A549 (cell line): ENCODE measurements around the gene RSRC1. TPM values are rescaled to one million over a fixed set of nuclear protein-coding genes. Genes with fewer than 3 reads are reported as not detected.

Experiments used
- ATAC-seq, 2 experiments: fragments of 200-7000 bp in 1 of 2; fragments of >200 bp in 1 of 2; cut with Nextera tagmentation in 1 of 2; cut with Tn5 transposase in 1 of 2; 3 replicates each; pipeline versions ENCODE4 v1.8.0 to v1.9.1; 2018 to 2020; ENCODE audit warnings: mild to moderate bottlenecking in 1 of 2, moderate library complexity in 1 of 2
- CTCF ChIA-PET: fragments of 300-600 bp; sonication (Branson Sonifier 250); formaldehyde crosslinking; extraction: SDS; loops from one replicate; lab custom pipeline; 2021; ENCODE audit warnings: antibody characterized with exemption, inconsistent platforms; lab: Yijun Ruan, JAX
- POLR2A ChIA-PET: fragments of 350-600 bp; formaldehyde crosslinking; extraction: SDS; loops from one replicate; lab custom pipeline; 2021; ENCODE audit warnings: antibody characterized with exemption, inconsistent platforms; lab: Yijun Ruan, JAX
- DNase-seq, 2 experiments: peaks; one replicate each; pipeline versions ENCODE4 v3.0.0 to v3.0.0-alpha.2; 2011 to 2016; ENCODE audit warnings: low read depth in 1 of 2, low spot score in 1 of 2
- FAIRE-seq: peaks from 2 replicates; lab custom pipeline; 2011; peaks lifted over from hg19 to GRCh38; lab: Jason Lieb, UNC
- H3K27ac ChIP-seq, 2 experiments: fragments of >200 bp; sonication (Bioruptor Twin); formaldehyde crosslinking; 3 replicates each; pipeline ENCODE4 v1.5.1; 2016 to 2017
- H3K4me1 ChIP-seq: fragments of >200 bp; sonication (Bioruptor Twin); formaldehyde crosslinking; 3 replicates; pipeline ENCODE4 v1.6.1; 2016
- H3K4me2 ChIP-seq: fragments of >200 bp; sonication (Bioruptor Twin); formaldehyde crosslinking; 3 replicates; pipeline ENCODE4 v1.6.1; 2016
- H3K4me3 ChIP-seq: fragments of >200 bp; sonication (Bioruptor Twin); formaldehyde crosslinking; 3 replicates; pipeline ENCODE4 v1.5.1; 2016
- H3K9me3 ChIP-seq: fragments of >200 bp; sonication (Bioruptor Twin); formaldehyde crosslinking; 3 replicates; pipeline ENCODE4 v1.6.1; 2016
- BHLHE40 ChIP-seq: IDR thresholded peaks from 2 replicates; pipeline ENCODE4 v1.6.1; 2012; ENCODE audit warnings: low read depth, low read length, inconsistent platforms
- CBX8 ChIP-seq: fragments of 200-600 bp; sonication (generic); IDR thresholded peaks from 2 replicates; pipeline ENCODE4 v1.6.1; 2016
- CHD2 ChIP-seq: fragments of 150-350 bp; IDR thresholded peaks from 2 replicates; pipeline ENCODE4 v1.6.1; 2014; ENCODE audit warnings: low read length; ENCODE audit not compliant: partially characterized antibody
- EHF ChIP-seq: fragments of 250-450 bp; sonication (Bioruptor Pico); IDR thresholded peaks from 2 replicates; pipeline ENCODE4 v1.5.0; 2020; ENCODE audit warnings: mild to moderate bottlenecking
- EP300 ChIP-seq, 2 experiments: fragments of >200 bp; sonication (Bioruptor Twin); formaldehyde crosslinking; IDR thresholded peaks; 2 replicates in 1 of 2; 3 replicates in 1 of 2; pipeline ENCODE4 v1.6.1; 2016 to 2017
- ESRRA ChIP-seq: fragments of 150-350 bp; IDR thresholded peaks from 2 replicates; pipeline ENCODE4 v1.6.1; 2014; ENCODE audit warnings: mild to moderate bottlenecking, low read length, borderline replicate concordance
- FOSL2 ChIP-seq, 2 experiments: fragments of 450-650 bp in 1 of 2; fragments of >200 bp in 1 of 2; sonication (Bioruptor Twin) in 1 of 2; formaldehyde crosslinking; IDR thresholded peaks; 2 replicates each; pipeline versions ENCODE4 v1.5.0 to v1.6.1; 2016 to 2020; ENCODE audit warnings: mild to moderate bottlenecking in 1 of 2, moderate library complexity in 1 of 2
- HDAC2 ChIP-seq: fragments of 200-600 bp; sonication (generic); IDR thresholded peaks from 2 replicates; pipeline ENCODE4 v1.6.1; 2016
- HOXA7 ChIP-seq: fragments of 250-450 bp; sonication (Bioruptor Pico); IDR thresholded peaks from 2 replicates; pipeline ENCODE4 v1.5.0; 2020; ENCODE audit warnings: mild to moderate bottlenecking, moderate library complexity
- HOXB5 ChIP-seq: fragments of 250-450 bp; sonication (Bioruptor Pico); IDR thresholded peaks from 2 replicates; pipeline ENCODE4 v1.5.0; 2020; ENCODE audit warnings: mild to moderate bottlenecking, moderate library complexity
- KDM5A ChIP-seq: fragments of 200-600 bp; sonication (generic); IDR thresholded peaks from 2 replicates; pipeline ENCODE4 v1.6.1; 2016; ENCODE audit warnings: antibody characterized with exemption, mild to moderate bottlenecking
- MAFK ChIP-seq: fragments of 450-650 bp; IDR thresholded peaks from 2 replicates; pipeline ENCODE4 v1.6.1; 2014; ENCODE audit not compliant: partially characterized antibody
- NR3C1 ChIP-seq: fragments of >200 bp; sonication (Bioruptor Twin); formaldehyde crosslinking; IDR thresholded peaks from 3 replicates; pipeline ENCODE4 v1.6.1; 2017
- PHF8 ChIP-seq: fragments of 200-600 bp; sonication (generic); IDR thresholded peaks from 2 replicates; pipeline ENCODE4 v1.6.1; 2016; ENCODE audit warnings: low read depth, mild to moderate bottlenecking, antibody characterized with exemption, moderate library complexity, borderline replicate concordance
- POLR2A ChIP-seq: IDR thresholded peaks from 2 replicates; pipeline ENCODE4 v1.6.1; 2012; ENCODE audit warnings: mild to moderate bottlenecking, low read length
- POLR2AphosphoS2 ChIP-seq: conservative IDR thresholded peaks from 2 replicates; pipeline ENCODE4 v1.6.1; 2012; ENCODE audit warnings: low read length, improper control_type of control experiment, inconsistent platforms
- RARB ChIP-seq: fragments of 250-450 bp; sonication (Bioruptor Pico); IDR thresholded peaks from 2 replicates; pipeline ENCODE4 v1.8.0; 2021; ENCODE audit warnings: mild to moderate bottlenecking, moderate library complexity
- RCOR1 ChIP-seq: fragments of 150-350 bp; IDR thresholded peaks from 2 replicates; pipeline ENCODE4 v1.6.1; 2014; ENCODE audit warnings: antibody characterized with exemption, low read length, low read depth
- RFX5 ChIP-seq: fragments of 450-650 bp; IDR thresholded peaks from 2 replicates; pipeline ENCODE4 v1.7.1; 2014; ENCODE audit warnings: antibody characterized with exemption, mild to moderate bottlenecking, moderate library complexity
- SMC3 ChIP-seq: fragments of >200 bp; sonication (Bioruptor Twin); formaldehyde crosslinking; IDR thresholded peaks from 3 replicates; pipeline ENCODE4 v1.6.1; 2018; ENCODE audit warnings: inconsistent platforms
- SREBF2 ChIP-seq: fragments of 450-650 bp; IDR thresholded peaks from 2 replicates; pipeline ENCODE4 v1.6.1; 2014; ENCODE audit warnings: mild to moderate bottlenecking, moderate library complexity
- TP53 ChIP-seq: fragments of 250-450 bp; sonication (Bioruptor Pico); IDR thresholded peaks from 2 replicates; pipeline ENCODE4 v1.5.0; 2021; ENCODE audit warnings: mild to moderate bottlenecking, moderate library complexity
- ZC3H11A ChIP-seq: fragments of 450-650 bp; IDR thresholded peaks from 2 replicates; pipeline ENCODE4 v1.6.1; 2014; ENCODE audit warnings: antibody characterized with exemption, mild to moderate bottlenecking
- ZSCAN20 ChIP-seq: fragments of 250-450 bp; sonication (Bioruptor Pico); IDR thresholded peaks from 2 replicates; pipeline ENCODE4 v1.8.0; 2022; ENCODE audit warnings: mild to moderate bottlenecking, moderate library complexity
- WGBS: methylation state at CpG from one replicate; pipeline ENCODE4 v1.1.6; 2017; ENCODE audit errors: missing lambda C conversion rate; 5-methylcytosine and 5-hydroxymethylcytosine counted together
- polyA plus RNA-seq, 4 experiments: library from polyadenylated mRNA; depleted of rRNA in 3 of 4; stranded (reverse); fragments of >200 nt; fragmentation: RNase III in 1 of 4; extraction: RNeasy Plus Mini Kit Qiagen cat#74134 plus additional on column Dnase treatment in 1 of 4; gene quantifications; 2 replicates in 3 of 4; 3 replicates in 1 of 4; pipeline ENCODE4 v1.2.3, GENCODE V29; 2011 to 2017
- TF ChIP-seq, protein P1 (sequence below): fragments of 250-450 bp; sonication (Bioruptor Pico); IDR thresholded peaks from 2 replicates; pipeline ENCODE4 v1.5.0; 2020; ENCODE audit warnings: low read depth, mild to moderate bottlenecking, moderate library complexity
- TF ChIP-seq, protein P2 (sequence below): IDR thresholded peaks from 2 replicates; pipeline ENCODE4 v1.6.1; 2012
- TF ChIP-seq, protein P3 (sequence below): fragments of >200 bp; sonication (Bioruptor Twin); formaldehyde crosslinking; IDR thresholded peaks from 3 replicates; pipeline ENCODE4 v1.6.1; 2016
- TF ChIP-seq, protein P4 (sequence below): IDR thresholded peaks from 2 replicates; pipeline ENCODE4 v1.6.1; 2012; ENCODE audit warnings: low read depth, borderline replicate concordance
- TF ChIP-seq, protein P5 (sequence below): fragments of 200-600 bp; sonication (generic); IDR thresholded peaks from 2 replicates; pipeline ENCODE4 v1.6.1; 2016; ENCODE audit warnings: antibody characterized with exemption, mild to moderate bottlenecking, moderate library complexity
- TF ChIP-seq, protein P6 (sequence below): fragments of >200 bp; sonication (Bioruptor Twin); formaldehyde crosslinking; IDR thresholded peaks from 3 replicates; pipeline ENCODE4 v1.5.1; 2016

Gene RSRC1
- polyA plus RNA-seq, 2 of the 4 experiments (the other 2 are of a cell fraction), result 17.5 to 52.2 TPM

DNA sequence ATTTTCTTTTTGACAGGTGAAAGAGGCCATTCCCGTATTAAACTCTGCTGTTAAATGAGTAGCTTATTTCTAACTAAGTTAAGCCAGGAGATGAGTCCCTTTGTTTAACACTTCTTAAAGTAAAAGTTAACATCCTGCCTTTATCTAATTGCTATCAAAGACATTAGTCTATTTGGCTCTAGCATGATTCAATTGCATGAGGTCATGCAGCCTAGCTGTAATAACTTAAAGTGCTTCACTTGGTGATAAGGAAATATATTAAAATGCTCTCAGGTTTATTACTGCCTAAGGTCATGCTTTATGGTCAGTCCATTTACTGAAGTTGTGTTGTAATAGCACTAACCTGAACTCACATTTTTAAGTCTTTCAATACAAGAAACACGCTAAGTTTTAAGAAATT is 378.8 kb downstream of the RSRC1 start:
- H3K27ac ChIP-seq, result no peak overlapping the region
- no peak for ATAC-seq
- 47% methylated on average over 2 of the region's 2 CpGs for WGBS
- ChIA-PET CTCF (interaction anchor here (0.7 kb wide), 1 partner anchor 1006 kb away, joined by 4 read pairs; no protein-coding TSS in a partner anchor), POLR2A (no interaction called here)
- peaks cover 4% of the 10 kb centered on the region; the same call in 1 of the 3 replicates for H3K4me1 ChIP-seq
- DNase-seq, result no peak
- H3K9me3 ChIP-seq, result no peaks in the 10 kb centered on the region
- FAIRE-seq, result no peak
- no peak overlapping the region for H3K4me2 ChIP-seq
- H3K4me3 ChIP-seq, result no peak overlapping the region
- TF ChIP-seq MAFK, result no peak
- TF ChIP-seq RCOR1, result no peak
- no peak for TF ChIP-seq NR3C1
- TF ChIP-seq RARB (CRISPR knock-in tag), result no peak
- TF ChIP-seq PHF8, result no peak
- no peak for TF ChIP-seq HOXB5 (CRISPR knock-in tag)

DNA sequence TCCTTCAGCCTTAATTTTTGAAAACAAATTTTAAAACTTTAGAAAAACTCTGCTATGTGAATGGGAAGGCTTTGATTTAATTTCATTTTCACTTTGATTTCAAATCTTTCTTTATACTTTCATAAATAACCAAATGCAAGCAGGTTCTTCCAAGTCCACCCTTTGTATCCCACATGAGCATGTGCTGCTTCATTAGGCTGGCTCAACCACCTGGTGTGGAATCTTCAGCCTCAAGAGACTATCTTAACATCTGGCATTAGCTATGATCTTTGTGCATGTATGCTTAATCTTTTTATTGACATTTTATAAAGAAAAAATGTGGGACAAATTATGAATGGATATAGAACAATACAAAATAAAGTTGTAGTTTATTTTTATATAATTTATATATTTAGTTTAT is 379.3 kb downstream of the RSRC1 start:
- FAIRE-seq (no peak), ATAC-seq (no peak), DNase-seq (no peak)
- Histone ChIP-seq H3K4me3 (no peak overlapping the region), H3K4me2 (no peak overlapping the region), H3K27ac (no peak overlapping the region), H3K4me1 (peaks cover 4% of the 10 kb centered on the region; the same call in 1 of the 3 replicates), H3K9me3 (no peaks in the 10 kb centered on the region)
- ChIA-PET POLR2A (no interaction called here), CTCF (interaction anchor here (0.7 kb wide), 1 partner anchor 1007 kb away, joined by 4 read pairs; no protein-coding TSS in a partner anchor)
- TF ChIP-seq EP300 (IDR thresholded peaks at IDR 0.05), result no peak
- no peak for TF ChIP-seq CHD2
- TF ChIP-seq, protein P1, sequence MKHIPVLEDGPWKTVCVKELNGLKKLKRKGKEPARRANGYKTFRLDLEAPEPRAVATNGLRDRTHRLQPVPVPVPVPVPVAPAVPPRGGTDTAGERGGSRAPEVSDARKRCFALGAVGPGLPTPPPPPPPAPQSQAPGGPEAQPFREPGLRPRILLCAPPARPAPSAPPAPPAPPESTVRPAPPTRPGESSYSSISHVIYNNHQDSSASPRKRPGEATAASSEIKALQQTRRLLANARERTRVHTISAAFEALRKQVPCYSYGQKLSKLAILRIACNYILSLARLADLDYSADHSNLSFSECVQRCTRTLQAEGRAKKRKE, result no peak
- TF ChIP-seq POLR2A, result no peak
- no peak for TF ChIP-seq CBX8
- no peak for TF ChIP-seq PHF8
- TF ChIP-seq ZSCAN20, result no peak
- no peak for TF ChIP-seq KDM5A
- no peak for TF ChIP-seq HOXA7 (CRISPR knock-in tag)
- no peak for TF ChIP-seq RFX5
- TF ChIP-seq, protein P2, sequence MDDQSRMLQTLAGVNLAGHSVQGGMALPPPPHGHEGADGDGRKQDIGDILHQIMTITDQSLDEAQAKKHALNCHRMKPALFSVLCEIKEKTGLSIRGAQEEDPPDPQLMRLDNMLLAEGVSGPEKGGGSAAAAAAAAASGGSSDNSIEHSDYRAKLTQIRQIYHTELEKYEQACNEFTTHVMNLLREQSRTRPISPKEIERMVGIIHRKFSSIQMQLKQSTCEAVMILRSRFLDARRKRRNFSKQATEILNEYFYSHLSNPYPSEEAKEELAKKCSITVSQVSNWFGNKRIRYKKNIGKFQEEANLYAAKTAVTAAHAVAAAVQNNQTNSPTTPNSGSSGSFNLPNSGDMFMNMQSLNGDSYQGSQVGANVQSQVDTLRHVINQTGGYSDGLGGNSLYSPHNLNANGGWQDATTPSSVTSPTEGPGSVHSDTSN, result no peak
- TF ChIP-seq EHF, result no peak
- TF ChIP-seq, protein P3, sequence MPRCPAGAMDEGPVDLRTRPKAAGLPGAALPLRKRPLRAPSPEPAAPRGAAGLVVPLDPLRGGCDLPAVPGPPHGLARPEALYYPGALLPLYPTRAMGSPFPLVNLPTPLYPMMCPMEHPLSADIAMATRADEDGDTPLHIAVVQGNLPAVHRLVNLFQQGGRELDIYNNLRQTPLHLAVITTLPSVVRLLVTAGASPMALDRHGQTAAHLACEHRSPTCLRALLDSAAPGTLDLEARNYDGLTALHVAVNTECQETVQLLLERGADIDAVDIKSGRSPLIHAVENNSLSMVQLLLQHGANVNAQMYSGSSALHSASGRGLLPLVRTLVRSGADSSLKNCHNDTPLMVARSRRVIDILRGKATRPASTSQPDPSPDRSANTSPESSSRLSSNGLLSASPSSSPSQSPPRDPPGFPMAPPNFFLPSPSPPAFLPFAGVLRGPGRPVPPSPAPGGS, result no peak
- TF ChIP-seq FOSL2 (IDR thresholded peaks at IDR 0.05), result no peak
- TF ChIP-seq FOSL2 (CRISPR knock-in tag; IDR thresholded peaks at IDR 0.05), result no peak
- no peak for TF ChIP-seq BHLHE40
- no peak for TF ChIP-seq POLR2AphosphoS2
- TF ChIP-seq SMC3, result no peak
- no peak for TF ChIP-seq TP53 (CRISPR knock-in tag)
- no peak for TF ChIP-seq ZC3H11A

DNA sequence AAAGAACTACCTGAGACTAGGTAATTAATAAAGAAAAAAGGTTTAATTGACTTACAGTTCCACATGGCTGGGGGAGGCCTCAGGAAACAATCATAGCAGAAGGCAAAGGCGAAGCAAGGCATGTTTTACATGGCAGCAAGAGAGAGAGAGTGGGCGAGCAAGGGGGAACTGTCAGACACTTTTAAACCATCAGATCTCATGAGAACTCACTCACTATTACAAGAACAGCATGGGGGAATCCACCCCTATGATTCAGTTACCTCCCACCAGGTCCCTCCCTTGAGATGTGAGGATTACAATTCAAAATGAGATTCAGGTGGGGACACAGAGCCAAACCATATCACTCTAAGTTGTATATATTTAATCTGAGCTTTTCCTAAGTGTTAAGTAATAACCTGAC is 382.1 kb downstream of the RSRC1 start:
- no peaks in the 10 kb centered on the region for H3K4me1 ChIP-seq
- TF ChIP-seq FOSL2 (IDR thresholded peaks at IDR 0.05) (no peak), FOSL2 (CRISPR knock-in tag; IDR thresholded peaks at IDR 0.05) (no peak), ESRRA (no peak), NR3C1 (no peak), HDAC2 (no peak), TP53 (CRISPR knock-in tag) (no peak), SREBF2 (no peak)
- TF ChIP-seq, protein P4, sequence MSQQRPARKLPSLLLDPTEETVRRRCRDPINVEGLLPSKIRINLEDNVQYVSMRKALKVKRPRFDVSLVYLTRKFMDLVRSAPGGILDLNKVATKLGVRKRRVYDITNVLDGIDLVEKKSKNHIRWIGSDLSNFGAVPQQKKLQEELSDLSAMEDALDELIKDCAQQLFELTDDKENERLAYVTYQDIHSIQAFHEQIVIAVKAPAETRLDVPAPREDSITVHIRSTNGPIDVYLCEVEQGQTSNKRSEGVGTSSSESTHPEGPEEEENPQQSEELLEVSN, result no peak
- TF ChIP-seq, protein P5, sequence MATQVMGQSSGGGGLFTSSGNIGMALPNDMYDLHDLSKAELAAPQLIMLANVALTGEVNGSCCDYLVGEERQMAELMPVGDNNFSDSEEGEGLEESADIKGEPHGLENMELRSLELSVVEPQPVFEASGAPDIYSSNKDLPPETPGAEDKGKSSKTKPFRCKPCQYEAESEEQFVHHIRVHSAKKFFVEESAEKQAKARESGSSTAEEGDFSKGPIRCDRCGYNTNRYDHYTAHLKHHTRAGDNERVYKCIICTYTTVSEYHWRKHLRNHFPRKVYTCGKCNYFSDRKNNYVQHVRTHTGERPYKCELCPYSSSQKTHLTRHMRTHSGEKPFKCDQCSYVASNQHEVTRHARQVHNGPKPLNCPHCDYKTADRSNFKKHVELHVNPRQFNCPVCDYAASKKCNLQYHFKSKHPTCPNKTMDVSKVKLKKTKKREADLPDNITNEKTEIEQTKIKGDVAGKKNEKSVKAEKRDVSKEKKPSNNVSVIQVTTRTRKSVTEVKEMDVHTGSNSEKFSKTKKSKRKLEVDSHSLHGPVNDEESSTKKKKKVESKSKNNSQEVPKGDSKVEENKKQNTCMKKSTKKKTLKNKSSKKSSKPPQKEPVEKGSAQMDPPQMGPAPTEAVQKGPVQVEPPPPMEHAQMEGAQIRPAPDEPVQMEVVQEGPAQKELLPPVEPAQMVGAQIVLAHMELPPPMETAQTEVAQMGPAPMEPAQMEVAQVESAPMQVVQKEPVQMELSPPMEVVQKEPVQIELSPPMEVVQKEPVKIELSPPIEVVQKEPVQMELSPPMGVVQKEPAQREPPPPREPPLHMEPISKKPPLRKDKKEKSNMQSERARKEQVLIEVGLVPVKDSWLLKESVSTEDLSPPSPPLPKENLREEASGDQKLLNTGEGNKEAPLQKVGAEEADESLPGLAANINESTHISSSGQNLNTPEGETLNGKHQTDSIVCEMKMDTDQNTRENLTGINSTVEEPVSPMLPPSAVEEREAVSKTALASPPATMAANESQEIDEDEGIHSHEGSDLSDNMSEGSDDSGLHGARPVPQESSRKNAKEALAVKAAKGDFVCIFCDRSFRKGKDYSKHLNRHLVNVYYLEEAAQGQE, result no peak
- TF ChIP-seq, protein P6, sequence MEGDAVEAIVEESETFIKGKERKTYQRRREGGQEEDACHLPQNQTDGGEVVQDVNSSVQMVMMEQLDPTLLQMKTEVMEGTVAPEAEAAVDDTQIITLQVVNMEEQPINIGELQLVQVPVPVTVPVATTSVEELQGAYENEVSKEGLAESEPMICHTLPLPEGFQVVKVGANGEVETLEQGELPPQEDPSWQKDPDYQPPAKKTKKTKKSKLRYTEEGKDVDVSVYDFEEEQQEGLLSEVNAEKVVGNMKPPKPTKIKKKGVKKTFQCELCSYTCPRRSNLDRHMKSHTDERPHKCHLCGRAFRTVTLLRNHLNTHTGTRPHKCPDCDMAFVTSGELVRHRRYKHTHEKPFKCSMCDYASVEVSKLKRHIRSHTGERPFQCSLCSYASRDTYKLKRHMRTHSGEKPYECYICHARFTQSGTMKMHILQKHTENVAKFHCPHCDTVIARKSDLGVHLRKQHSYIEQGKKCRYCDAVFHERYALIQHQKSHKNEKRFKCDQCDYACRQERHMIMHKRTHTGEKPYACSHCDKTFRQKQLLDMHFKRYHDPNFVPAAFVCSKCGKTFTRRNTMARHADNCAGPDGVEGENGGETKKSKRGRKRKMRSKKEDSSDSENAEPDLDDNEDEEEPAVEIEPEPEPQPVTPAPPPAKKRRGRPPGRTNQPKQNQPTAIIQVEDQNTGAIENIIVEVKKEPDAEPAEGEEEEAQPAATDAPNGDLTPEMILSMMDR, result no peak
- TF ChIP-seq, all 56 proteins: peak for 0
- FAIRE-seq (no peak), ATAC-seq (no peak), DNase-seq (no peak)
- Histone ChIP-seq H3K9me3 (no peaks in the 10 kb centered on the region), H3K4me2 (no peak overlapping the region), H3K27ac (no peak overlapping the region), H3K4me3 (no peak overlapping the region)
- CTCF ChIA-PET, result no interaction called here
- WGBS, result 77% methylated on average over 2 of the region's 2 CpGs
- POLR2A ChIA-PET, result no interaction called here
